Brain microvascular endothelial cell (primary cell): ENCODE data around the gene THAP11.

Source experiments
- DNase-seq: peaks from one replicate; pipeline ENCODE4 v3.0.0-alpha.2; 2020
- H3K27ac ChIP-seq: fragments of 250-450 bp; sonication (Bioruptor Pico); 2 replicates; pipeline ENCODE4 v1.5.1; 2020; ENCODE audit warnings: mild to moderate bottlenecking, moderate library complexity
- H3K27me3 ChIP-seq: fragments of 250-450 bp; sonication (Bioruptor Pico); replicated peaks from 2 replicates; pipeline ENCODE4 v1.5.1; 2020; ENCODE audit warnings: mild to moderate bottlenecking
- H3K36me3 ChIP-seq: fragments of 250-450 bp; sonication (Bioruptor Pico); replicated peaks from 2 replicates; pipeline ENCODE4 v1.5.1; 2020; ENCODE audit warnings: mild to moderate bottlenecking
- H3K4me3 ChIP-seq: 2 replicates; pipeline ENCODE4 v1.5.1; 2011; ENCODE audit warnings: low read depth, mild to moderate bottlenecking, control low read depth, low read length, moderate library complexity
- CTCF ChIP-seq: IDR thresholded peaks from 2 replicates; pipeline ENCODE4 v1.5.1; 2011; ENCODE audit warnings: low read depth, mild to moderate bottlenecking, moderate library complexity, low read length, control low read depth, inconsistent platforms; ENCODE audit errors: missing control alignments
- in situ Hi-C: cut with HindIII; loops from 2 replicates; pipeline ENCODE4 v1.10.0; 2017; ENCODE audit warnings: low sequenced_read_pairs, low pct_ligation_motif_present

The THAP11 gene

DNA sequence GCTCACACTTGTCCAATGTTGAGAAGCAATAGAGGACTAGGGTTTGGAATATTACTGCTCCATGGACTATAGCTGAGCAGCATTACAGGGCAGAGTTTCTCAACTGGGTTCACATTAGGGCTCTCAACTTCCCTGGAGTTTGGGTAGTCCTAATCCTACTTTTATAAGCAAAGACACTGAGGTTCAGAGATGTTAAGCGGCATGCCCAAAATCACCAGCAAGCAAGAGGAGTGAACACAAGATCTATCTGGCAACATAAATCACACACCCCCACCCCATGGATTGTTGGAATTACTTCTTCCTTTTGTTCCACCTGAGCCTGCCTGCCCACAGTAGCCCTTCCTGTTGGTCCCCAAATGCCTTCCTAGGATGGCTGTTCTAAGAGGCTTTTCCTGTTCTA is 30.2 kb upstream of the THAP11 start:
- in situ Hi-C loops, result loop anchor here (25.0 kb wide), 1 partner anchor 100 kb away; no protein-coding TSS in a partner anchor
- no peak for TF ChIP-seq CTCF
- H3K27ac ChIP-seq, result no peak overlapping the region
- no peaks in the 10 kb centered on the region for H3K36me3 ChIP-seq
- H3K27me3 ChIP-seq, result no peaks in the 10 kb centered on the region
- H3K4me3 ChIP-seq, result no peak overlapping the region
- DNase-seq, result no peak

GRCh38 chr16:67814567-67814966 is 27.6 kb upstream of the THAP11 start:
- no peak for DNase-seq
- Histone ChIP-seq H3K4me3 (no peak overlapping the region), H3K36me3 (no peaks in the 10 kb centered on the region), H3K27ac (no peak overlapping the region), H3K27me3 (no peaks in the 10 kb centered on the region)
- in situ Hi-C loops, result loop anchor here (25.0 kb wide), 1 partner anchor 98 kb away; no protein-coding TSS in a partner anchor
- no peak for TF ChIP-seq CTCF

GRCh38 chr16:67820608-67821259 is 21.4 kb upstream of the THAP11 start:
- Histone ChIP-seq H3K27ac (no peak overlapping the region), H3K27me3 (no peaks in the 10 kb centered on the region), H3K36me3 (no peaks in the 10 kb centered on the region), H3K4me3 (no peak overlapping the region)
- DNase-seq, result no peak
- in situ Hi-C loops, result loop anchor here (25.0 kb wide), 1 partner anchor 92 kb away; no protein-coding TSS in a partner anchor
- no peak for TF ChIP-seq CTCF

DNA sequence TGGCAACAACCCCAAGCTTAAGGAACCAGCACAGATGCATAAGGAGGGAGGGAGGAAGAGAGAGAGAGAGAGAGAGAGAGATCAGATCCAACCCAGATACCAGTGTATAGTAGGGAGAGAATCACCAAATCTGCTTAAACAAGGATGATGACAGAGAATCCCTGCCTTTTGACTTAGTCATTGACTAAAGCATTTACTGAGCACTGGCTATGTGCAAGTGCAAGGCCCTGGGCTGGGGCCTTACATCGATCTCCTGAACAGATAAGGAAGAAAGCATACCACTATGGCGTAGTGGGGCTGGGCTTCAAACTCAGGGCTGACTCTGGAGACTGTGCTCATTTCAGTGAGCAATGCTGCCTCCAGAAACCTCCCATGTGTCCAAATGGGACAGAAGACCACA is 19.6 kb upstream of the THAP11 start:
- TF ChIP-seq CTCF, result no peak
- in situ Hi-C loops, result loop anchor here (25.0 kb wide), 1 partner anchor 90 kb away; no protein-coding TSS in a partner anchor
- peak; percentile 25 for DNase-seq

GRCh38 chr16:67825119-67825518 is 17.0 kb upstream of the THAP11 start:
- peaks cover 32% of the 10 kb centered on the region for H3K36me3 ChIP-seq
- TF ChIP-seq CTCF, result no peak
- H3K27me3 ChIP-seq, result no peaks in the 10 kb centered on the region
- no peak for DNase-seq
- in situ Hi-C loops, result no loop called here
- no peak overlapping the region for H3K4me3 ChIP-seq
- H3K27ac ChIP-seq, result no peak overlapping the region

More for the DNA sequence above, 19.6 kb upstream of the THAP11 start:
- H3K36me3 ChIP-seq, result peaks cover 7% of the 10 kb centered on the region
- H3K27me3 ChIP-seq, result no peaks in the 10 kb centered on the region
- H3K4me3 ChIP-seq, result no peak overlapping the region
- no peak overlapping the region for H3K27ac ChIP-seq

DNA sequence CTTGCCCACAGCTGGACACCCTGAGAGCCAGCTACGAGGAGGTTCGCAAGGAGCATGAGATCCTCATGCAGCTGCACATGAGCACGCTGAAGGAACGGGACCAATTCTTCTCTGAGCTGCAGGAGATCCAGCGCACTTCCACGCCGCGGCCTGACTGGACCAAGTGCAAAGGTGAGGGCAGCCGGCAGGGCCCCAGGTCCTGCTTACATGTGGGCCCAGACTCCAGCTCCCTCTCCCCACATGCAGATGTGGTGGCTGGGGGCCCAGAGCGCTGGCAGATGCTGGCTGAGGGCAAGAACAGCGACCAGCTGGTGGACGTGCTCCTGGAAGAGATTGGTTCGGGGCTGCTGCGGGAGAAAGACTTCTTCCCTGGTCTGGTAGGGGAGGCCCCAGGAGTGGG is 16.2 kb upstream of the THAP11 start:
- TF ChIP-seq CTCF, result no peak
- Histone ChIP-seq H3K27ac (no peak overlapping the region), H3K27me3 (no peaks in the 10 kb centered on the region), H3K36me3 (peaks cover 38% of the 10 kb centered on the region), H3K4me3 (no peak overlapping the region)
- DNase-seq, result no peak
- in situ Hi-C loops, result no loop called here
